H7 (cell line): Measurements from ENCODE around the gene TUT1. TPM values are rescaled to one million over a fixed set of nuclear protein-coding genes. Genes with fewer than 3 reads are reported as not detected.

Experiments used
- DNase-seq: peaks from one replicate; pipeline ENCODE4 v3.0.0; 2012
- H3K27me3 ChIP-seq: 2 replicates; pipeline ENCODE4 v1.6.0; 2011; ENCODE audit warnings: mild to moderate bottlenecking, low read length; ENCODE audit not compliant: control insufficient read depth, insufficient read depth
- H3K36me3 ChIP-seq: replicated peaks from 2 replicates; pipeline ENCODE4 v1.5.1; 2011; ENCODE audit warnings: low read length; ENCODE audit not compliant: control insufficient read depth, insufficient read depth
- H3K4me3 ChIP-seq: 2 replicates; pipeline ENCODE4 v1.5.1; 2011; ENCODE audit warnings: low read depth, mild to moderate bottlenecking, control low read depth, low read length, moderate library complexity; ENCODE audit not compliant: insufficient read depth
- total RNA-seq: library from RNA; depleted of rRNA; stranded (reverse); fragments of >200 nt; shearing (Covaris generic); gene quantifications from 2 replicates; pipeline ENCODE4 v1.2.3, GENCODE V29; 2014

Gene TUT1
- total RNA-seq, 1 experiment from 2014 or later = 29.4 TPM

DNA sequence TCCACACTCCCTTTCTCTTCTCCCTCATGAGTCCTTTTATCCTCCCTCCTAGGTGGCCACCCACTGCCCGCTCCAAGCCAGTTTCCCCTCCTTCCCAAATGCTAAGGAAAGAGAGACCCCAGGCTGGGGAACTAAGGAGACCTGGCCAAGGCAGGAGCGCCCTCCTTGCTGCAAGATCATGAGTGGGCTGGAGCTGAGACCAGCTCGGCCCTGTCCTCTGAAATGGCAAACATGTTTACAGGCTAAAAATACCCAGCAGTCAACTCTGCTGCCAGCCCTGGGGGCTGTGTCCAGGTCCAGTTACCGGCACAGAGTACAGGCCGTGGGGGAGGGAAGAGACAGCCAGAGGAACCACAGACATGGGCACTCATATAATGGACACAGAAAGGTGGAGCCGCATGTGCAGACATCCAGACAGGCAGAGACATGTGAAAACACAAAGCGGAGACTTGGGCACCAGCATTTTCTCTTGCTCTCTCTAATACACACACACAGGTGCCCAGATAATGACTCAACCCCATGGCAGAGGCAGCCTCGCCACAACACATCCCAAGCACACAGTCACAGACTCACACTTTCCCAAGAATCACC is 43.5 kb downstream of the TUT1 start:
- H3K36me3 ChIP-seq = no peaks in the 10 kb centered on the region
- H3K4me3 ChIP-seq = peak overlapping the region; percentile 79
- H3K27me3 ChIP-seq = peaks cover 64% of the 10 kb centered on the region
- peak; percentile 59 for DNase-seq

DNA sequence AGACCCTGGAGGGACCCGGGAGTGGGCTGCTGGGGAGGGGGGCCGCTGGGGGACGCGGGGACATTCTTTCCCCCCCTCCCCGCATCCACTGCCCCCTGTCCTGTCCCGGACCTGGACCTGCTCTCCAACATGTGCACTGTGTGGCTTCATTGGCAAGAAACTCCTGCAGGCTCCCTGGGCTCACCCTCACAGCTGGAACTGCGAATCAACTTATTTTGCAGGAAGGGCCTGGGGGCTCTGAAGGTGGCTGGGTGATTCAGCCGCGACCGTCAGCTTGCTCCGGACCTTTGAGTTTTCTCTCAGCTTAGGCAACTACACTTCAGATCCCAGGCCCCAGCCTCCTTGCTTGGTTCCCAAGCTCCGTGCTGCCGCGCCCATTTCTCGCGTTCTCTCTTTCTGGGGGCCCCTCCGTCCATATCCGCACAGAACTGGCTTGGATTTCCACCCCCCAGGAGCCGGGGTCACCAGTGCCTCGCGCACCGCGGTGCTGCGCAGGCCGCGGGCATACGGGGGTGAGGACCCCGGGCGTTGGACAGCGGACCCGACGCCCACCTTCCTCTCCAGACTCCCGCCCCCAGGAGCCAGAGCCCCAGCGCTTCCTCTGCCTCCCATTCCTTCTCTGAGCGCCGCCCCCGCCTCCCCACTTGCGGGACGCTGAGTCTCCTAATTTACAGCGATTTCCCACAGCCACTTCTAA is 44.2 kb downstream of the TUT1 start:
- peak; percentile 76 for DNase-seq
- no peaks in the 10 kb centered on the region for H3K36me3 ChIP-seq
- H3K4me3 ChIP-seq = peak overlapping the region; percentile 79
- H3K27me3 ChIP-seq = peaks cover 64% of the 10 kb centered on the region

DNA sequence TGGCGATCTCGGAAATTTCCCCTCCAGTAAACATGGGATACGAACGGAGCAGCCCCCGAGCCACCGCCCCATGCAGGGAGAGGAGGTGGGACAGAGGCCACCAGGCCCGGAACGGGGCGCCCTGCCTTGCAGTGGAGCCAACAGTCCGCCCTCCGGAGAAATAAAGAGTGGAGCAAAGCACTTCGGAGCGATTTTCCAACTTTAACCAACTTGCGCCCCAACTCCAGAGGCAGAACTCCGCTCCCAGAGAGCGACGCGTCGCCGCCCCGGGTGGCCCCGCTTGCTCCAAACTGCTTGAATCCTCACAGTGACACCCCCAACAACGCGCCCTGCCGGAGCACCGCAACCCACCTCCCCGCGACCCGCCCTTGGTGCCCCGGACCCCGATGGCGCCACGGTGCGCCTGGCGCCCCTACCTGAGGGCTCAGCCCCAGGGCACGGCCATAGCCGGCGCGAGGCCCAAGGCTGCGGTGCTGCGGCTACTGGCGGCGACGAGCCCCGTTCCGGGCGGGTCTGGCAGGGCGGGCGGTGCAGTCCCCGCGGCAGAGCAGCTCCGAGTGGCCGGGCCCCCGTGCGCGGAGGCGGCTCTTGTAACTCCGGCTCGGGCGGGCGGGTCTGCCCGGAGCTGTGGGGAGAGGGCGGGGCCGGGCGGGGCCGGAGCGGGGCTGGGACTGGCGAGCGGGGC is 44.9 kb downstream of the TUT1 start, which contains the start of gene AHNAK:
Gene AHNAK (minus strand): TSS at position 563 of the 685 bp plus-strand sequence. CDS start 10,708 bp downstream, outside the sequence.
- H3K27me3 ChIP-seq = peaks cover 64% of the 10 kb centered on the region
- H3K4me3 ChIP-seq = peak within 1 kb of the TSS; percentile 79
- H3K36me3 ChIP-seq = no peaks in the 10 kb centered on the region
- DNase-seq = peak; percentile 93

DNA sequence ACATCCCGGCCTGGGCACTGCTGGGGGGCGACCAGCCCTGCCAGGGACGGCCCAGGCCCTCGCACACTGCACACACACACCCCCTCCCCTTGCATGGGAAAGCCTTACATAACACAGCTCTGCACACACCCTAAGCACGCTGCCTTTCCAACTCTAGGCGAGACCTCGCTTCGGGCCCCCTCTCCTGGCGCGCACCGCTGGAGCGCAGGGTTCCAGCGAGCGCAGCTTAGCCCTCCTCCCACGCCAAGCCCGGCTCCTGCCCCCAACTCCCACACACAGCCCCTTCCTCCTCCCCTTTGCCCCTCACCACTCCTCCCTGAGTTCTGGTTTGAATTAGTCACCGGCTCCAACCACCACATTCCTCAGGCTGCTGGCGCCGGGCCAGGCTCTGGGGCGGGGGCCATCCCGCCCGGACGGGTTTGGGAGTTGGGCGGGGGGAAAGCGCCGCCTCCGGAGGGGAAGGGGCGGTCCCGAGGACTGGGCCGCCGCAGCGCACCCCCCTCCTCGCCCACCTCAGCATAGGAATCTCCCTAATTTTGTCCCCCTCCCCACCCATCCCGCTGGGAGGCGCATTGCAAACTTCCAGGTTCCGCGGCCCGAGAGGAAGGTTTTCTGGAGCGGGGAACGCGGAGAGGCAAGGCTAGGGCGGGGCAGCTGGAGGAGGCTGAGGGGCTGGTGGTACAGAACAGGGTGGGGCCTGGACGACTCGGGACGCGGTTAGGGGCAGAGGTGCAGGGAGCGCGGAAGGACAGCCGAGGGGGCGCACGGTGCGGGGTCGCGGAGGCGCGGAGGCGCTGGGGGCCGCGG is 45.7 kb downstream of the TUT1 start:
- H3K27me3 ChIP-seq = peaks cover 63% of the 10 kb centered on the region
- peak overlapping the region; percentile 79 for H3K4me3 ChIP-seq
- no peaks in the 10 kb centered on the region for H3K36me3 ChIP-seq
- peak; percentile 95 for DNase-seq

DNA sequence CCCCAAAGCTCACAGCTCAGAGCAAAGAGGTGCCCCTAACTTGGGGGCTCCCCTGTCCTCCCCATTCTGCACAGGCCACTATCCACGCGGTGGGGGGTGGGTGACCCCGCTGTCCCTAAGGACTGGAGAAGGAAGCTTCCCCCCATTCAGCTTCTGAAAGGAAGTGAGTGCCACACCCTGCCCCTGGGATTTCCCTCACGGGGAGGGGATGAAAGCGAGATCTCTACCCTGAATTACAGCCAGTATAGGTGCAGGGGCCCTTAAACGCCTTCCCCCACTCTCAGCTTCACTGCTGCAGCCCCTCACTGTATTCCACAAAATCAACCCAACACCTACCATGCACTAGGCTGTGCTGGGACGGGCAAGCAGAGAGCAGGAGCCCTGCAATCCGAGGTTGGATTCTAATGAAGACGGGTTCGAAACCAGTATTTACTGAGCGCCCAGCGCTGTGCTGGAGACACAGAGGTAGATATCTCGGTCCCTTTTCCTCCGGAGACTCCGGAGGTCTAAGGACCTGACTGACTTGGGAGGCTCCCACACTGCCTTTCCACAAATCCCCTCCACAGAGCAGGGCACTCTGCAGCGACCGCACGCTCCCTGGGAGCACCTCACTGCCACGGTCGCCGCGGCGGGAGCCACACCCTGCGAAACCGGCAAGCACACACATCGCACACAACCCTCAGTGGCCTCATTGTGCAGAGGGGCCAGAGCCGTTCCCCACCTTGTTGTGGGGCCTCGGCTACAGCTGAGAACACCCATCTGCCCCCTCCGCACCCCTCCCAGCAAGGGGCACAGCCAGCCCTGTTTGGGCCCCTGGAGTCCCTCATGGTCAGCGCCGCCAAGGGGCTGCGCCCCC is 46.5 kb downstream of the TUT1 start:
- DNase-seq = peak; percentile 66
- H3K4me3 ChIP-seq = peak overlapping the region; percentile 79
- H3K27me3 ChIP-seq = peaks cover 60% of the 10 kb centered on the region
- no peaks in the 10 kb centered on the region for H3K36me3 ChIP-seq

DNA sequence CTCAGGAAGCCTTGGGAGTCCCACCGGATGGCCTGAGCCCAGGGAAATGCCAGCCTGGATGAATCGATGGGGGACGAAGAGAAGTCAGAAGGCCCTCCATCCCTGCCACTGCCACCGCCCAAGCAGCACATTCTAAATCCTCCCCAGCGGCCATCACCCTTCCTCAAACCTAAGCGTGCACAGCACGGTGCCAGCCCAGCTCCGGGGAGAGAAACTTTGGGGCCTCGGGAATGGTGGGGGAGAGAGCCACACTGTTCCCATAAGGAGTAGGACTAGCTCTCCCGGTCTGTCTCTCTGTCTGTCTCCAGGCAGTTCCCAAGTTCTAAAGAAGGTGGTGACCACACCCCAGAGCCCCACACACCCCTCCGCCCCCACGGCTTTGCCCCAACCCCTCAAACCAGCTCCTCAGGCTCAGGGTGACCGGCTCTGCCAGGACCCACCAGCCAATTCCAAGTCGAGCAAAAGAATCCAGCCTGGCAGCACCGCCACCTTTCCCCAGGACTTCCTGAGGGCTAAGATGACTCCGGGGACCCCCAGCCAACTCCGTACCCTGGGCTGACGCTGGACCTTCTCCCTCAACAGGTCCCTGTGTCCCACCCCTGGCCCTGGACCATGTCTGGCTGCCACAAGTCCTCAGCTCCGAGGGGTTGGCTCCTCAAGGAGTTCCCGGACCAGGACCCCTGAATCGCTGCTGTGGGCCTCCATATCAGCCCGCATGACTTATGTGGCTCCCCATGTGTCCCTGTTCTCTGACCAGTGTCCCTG is 47.5 kb downstream of the TUT1 start:
- no peaks in the 10 kb centered on the region for H3K36me3 ChIP-seq
- DNase-seq = peak; percentile 62
- peaks cover 57% of the 10 kb centered on the region for H3K27me3 ChIP-seq
- peak overlapping the region; percentile 79; the same call in 1 of the 2 replicates for H3K4me3 ChIP-seq

DNA sequence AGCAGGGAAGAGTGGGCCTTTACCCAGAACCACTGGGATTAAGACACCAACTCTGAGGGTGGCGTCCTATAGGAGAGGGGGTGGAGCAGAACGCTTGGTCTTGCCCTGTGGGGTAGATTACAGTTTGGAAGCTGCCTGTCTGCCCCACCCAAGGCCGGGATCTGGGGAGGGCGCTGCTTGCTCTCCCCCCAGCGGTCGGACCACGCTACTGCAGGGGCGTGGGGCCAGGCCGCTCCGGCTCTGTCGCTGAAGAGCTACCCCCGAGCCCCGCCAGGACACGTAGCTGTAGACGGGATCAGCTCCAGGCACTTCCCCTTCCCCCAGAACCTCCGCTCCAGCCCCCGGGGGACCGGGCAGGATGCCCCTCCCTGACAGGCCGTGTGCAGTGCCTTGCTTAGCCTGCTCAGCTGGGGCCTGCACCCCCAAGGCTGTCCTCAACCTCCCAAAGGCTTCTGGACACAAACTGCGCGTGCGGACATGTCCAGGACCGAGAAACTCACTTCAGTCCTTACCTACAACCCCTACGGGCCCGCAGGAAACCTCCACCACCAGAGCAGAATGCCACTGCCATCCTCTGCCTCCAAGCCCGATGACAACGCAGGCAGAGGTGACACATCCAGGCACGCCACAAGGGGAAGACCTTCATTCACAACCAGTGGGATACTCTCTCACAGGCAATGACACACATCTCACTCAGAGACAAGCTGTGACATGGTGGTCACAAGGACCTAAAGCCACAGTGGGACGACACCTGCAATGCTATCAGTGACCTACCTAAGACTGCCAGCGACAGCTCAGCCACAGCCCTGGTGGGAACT is 48.4 kb downstream of the TUT1 start:
- H3K27me3 ChIP-seq = peaks cover 50% of the 10 kb centered on the region
- H3K36me3 ChIP-seq = no peaks in the 10 kb centered on the region
- peak; percentile 95 for DNase-seq
- H3K4me3 ChIP-seq = peak overlapping the region; percentile 15

DNA sequence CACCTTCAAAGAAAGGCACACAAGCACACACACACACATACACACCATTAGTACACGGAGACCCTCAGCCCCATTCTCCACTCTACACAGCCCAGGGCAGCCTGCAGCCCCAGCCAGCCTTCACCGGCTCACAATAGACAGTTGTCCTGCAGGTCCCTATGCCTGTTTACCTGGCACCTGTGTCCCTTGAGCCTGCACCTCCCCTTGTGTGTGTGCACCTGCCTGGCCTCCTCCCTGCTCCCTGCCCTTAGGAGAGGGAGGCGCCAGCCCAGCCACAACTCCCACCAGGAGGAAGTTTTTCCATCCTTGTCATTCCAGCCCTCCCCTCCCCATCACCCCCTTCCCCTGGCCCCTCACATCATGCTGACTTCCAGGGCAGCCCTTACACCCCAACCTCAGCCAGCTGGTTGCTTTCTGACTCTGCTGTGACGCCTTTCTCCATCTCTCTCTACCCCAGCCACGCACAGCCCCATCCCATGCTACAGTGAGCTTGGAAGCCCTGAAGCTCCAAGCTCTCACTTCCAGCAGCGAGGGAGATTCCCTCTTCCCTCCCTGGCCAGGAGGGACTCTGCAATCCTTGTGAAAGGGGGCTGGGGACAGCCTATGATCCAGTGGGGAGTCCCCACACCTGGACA is 49.1 kb downstream of the TUT1 start:
- no peaks in the 10 kb centered on the region for H3K36me3 ChIP-seq
- peak overlapping the region; percentile 1; the same call in 1 of the 2 replicates for H3K4me3 ChIP-seq
- DNase-seq = no peak
- H3K27me3 ChIP-seq = peaks cover 42% of the 10 kb centered on the region

DNA sequence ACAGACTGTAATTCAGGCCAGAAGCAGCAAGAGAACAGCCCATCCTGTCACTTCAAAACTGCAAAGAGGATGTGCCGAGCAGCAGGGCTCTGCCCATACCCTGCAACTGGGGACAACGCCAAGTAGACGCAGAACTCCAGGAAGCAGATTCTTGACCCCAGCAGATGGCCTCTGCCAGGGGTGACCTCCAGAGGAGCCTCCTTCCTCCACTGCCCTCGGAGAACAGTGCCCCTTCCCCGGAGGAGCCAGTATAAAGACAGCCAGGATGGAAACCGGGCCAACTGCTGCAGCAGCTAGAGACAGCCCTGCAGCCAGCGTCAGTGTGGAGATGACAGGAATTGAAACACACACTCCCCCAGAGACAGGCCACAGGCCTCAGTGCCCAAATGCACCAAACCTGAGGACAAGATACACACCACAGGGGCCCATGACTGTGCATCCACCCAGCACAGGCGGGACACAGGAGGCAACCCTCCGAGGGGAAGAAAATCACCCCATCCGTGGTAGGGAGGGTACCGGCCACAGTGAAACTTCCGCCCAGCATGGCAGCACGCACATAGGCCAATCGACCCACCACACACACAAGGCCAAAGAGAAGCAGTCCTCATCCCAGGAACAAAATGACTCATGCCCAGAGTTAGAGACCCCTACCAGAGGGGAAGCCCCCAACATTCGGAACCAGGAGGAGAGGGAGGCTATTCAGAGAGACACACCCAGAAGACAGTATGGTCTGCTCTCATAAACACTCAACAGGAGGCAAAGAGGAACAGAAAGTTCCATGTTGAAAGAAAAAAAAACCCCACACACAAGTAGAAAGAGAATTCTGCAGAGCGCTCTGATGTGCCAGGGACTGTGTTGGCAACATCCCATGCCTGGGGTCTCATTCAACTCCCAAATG is 50.3 kb downstream of the TUT1 start:
- peaks cover 32% of the 10 kb centered on the region for H3K27me3 ChIP-seq
- H3K4me3 ChIP-seq = no peak overlapping the region
- DNase-seq = no peak
- H3K36me3 ChIP-seq = no peaks in the 10 kb centered on the region

DNA sequence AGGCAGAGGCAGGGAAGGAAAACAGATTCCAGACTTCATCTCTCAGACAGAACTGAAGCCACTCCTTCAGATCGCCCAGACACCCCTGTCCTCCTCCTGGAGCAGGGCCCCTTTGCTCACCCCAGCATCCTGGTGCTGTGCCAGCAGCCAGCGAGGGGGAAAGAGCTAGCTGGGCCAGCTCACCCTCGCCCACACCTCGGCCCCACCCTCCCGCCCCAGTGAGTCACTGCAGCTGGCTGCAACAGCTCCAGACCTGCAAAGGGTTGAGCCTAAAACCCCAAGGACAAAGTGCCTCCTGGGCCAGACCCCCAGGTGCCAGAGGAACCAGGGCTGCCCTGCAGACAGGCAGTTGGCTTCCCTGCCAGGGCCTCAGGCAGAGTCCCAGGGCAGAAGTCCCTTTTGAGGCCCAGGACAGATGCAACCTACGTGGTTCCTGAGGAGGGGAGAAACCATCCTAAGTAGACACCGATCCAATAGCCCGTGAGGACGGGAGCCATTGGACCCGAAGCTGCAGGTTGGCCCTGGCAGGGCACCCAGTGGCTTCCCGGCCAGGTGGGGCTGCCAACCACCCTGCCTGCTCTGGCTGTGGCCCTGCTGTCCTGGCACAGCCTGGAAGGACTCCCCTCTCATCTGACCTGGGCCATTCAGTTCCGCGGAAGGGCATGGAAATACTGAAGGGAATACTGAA is 51.9 kb downstream of the TUT1 start:
- Histone ChIP-seq H3K36me3 (no peaks in the 10 kb centered on the region), H3K4me3 (no peak overlapping the region), H3K27me3 (peaks cover 16% of the 10 kb centered on the region)
- peak; percentile 58 for DNase-seq
